Liver (tissue), 9 donors: ENCODE measurements around the gene TRIM15. TPM values are rescaled to one million over a fixed set of nuclear protein-coding genes. Genes with fewer than 3 reads are reported as not detected.

Experiments
- DNase-seq: peaks from one replicate; pipeline ENCODE4 v3.0.0-alpha.2; 2017; ENCODE audit warnings: low spot score
- H3K27ac ChIP-seq, 2 donors: one replicate each; pipeline ENCODE4 v1.7.0; 2013; ENCODE audit warnings: inconsistent platforms in 2 of 2, low read length in 2 of 2, control low read depth in 1 of 2, low read depth in 1 of 2, mild to moderate bottlenecking in 1 of 2
- H3K27me3 ChIP-seq, 4 donors: one replicate each; pipeline versions ENCODE4 v1.6.1 to v1.7.0; 2013; ENCODE audit warnings: low read length in 3 of 4, inconsistent platforms in 1 of 4, mild to moderate bottlenecking in 1 of 4, moderate library complexity in 1 of 4; ENCODE audit not compliant: control insufficient read depth in 4 of 4, insufficient read depth in 4 of 4
- H3K36me3 ChIP-seq, 4 donors: one replicate each; pipeline versions ENCODE4 v1.6.1 to v1.7.0; 2013; ENCODE audit warnings: low read length in 3 of 4, mild to moderate bottlenecking in 3 of 4, low read depth in 1 of 4, moderate library complexity in 1 of 4; ENCODE audit not compliant: control insufficient read depth in 4 of 4, insufficient read depth in 3 of 4
- H3K4me1 ChIP-seq, 4 donors: one replicate each; pipeline versions ENCODE4 v1.6.1 to v1.7.0; 2013; ENCODE audit warnings: low read length in 3 of 4, mild to moderate bottlenecking in 3 of 4, moderate library complexity in 1 of 4; ENCODE audit not compliant: control insufficient read depth in 4 of 4, insufficient read depth in 4 of 4
- H3K4me3 ChIP-seq, 3 donors: one replicate each; pipeline versions ENCODE4 v1.6.1 to v1.7.0; 2013; ENCODE audit warnings: low read length in 3 of 3, control low read depth in 1 of 3, low read depth in 1 of 3, mild to moderate bottlenecking in 1 of 3
- H3K9ac ChIP-seq, 2 donors: one replicate each; pipeline ENCODE4 v1.7.0; 2013; ENCODE audit warnings: low read length in 2 of 2, mild to moderate bottlenecking in 2 of 2, moderate library complexity in 2 of 2, control low read depth in 1 of 2, low read depth in 1 of 2
- H3K9me3 ChIP-seq, 4 donors: one replicate each; pipeline versions ENCODE4 v1.6.1 to v1.7.0; 2013; ENCODE audit warnings: low read length in 3 of 4; ENCODE audit not compliant: control insufficient read depth in 4 of 4
- ATF3 ChIP-seq: IDR thresholded peaks from 2 replicates; pipeline ENCODE4 v1.6.1; 2016; ENCODE audit warnings: antibody characterized with exemption
- CTCF ChIP-seq: fragments of 150-350 bp; IDR thresholded peaks from 2 replicates; pipeline ENCODE4 v1.5.1; 2017; ENCODE audit warnings: improper control_type of control experiment, low read depth, low read length; ENCODE audit not compliant: missing input control
- EGR1 ChIP-seq, 2 donors: IDR thresholded peaks; 2 replicates each; pipeline ENCODE4 v1.6.1; 2016 to 2018; ENCODE audit warnings: antibody characterized with exemption in 2 of 2, low read depth in 2 of 2
- FOXA1 ChIP-seq: IDR thresholded peaks from 2 replicates; pipeline ENCODE4 v1.6.1; 2016; ENCODE audit warnings: antibody characterized with exemption
- GABPA ChIP-seq, 2 donors: IDR thresholded peaks in 1 of 2; conservative IDR thresholded peaks in 1 of 2; 2 replicates each; pipeline ENCODE4 v1.6.1; 2016; ENCODE audit warnings: antibody characterized with exemption in 2 of 2, mild to moderate bottlenecking in 1 of 2, moderate library complexity in 1 of 2
- HNF4A ChIP-seq, 2 donors: conservative IDR thresholded peaks; 2 replicates each; pipeline ENCODE4 v1.6.1; 2016; ENCODE audit warnings: antibody characterized with exemption in 2 of 2, mild to moderate bottlenecking in 2 of 2
- HNF4G ChIP-seq: IDR thresholded peaks from 2 replicates; pipeline ENCODE4 v1.6.1; 2016; ENCODE audit warnings: antibody characterized with exemption
- MAX ChIP-seq: IDR thresholded peaks from 2 replicates; pipeline ENCODE4 v1.6.1; 2016; ENCODE audit warnings: antibody characterized with exemption
- NR2F2 ChIP-seq: IDR thresholded peaks from 2 replicates; pipeline ENCODE4 v1.6.1; 2016; ENCODE audit warnings: antibody characterized with exemption
- RAD21 ChIP-seq, 2 donors: IDR thresholded peaks; 2 replicates each; pipeline ENCODE4 v1.6.1; 2016; ENCODE audit warnings: antibody characterized with exemption in 2 of 2, mild to moderate bottlenecking in 2 of 2
- REST ChIP-seq: IDR thresholded peaks from 2 replicates; pipeline ENCODE4 v1.6.1; 2016; ENCODE audit warnings: antibody characterized with exemption, mild to moderate bottlenecking
- RXRA ChIP-seq, 2 donors: IDR thresholded peaks; 2 replicates each; pipeline ENCODE4 v1.6.1; 2017 to 2018; ENCODE audit warnings: antibody characterized with exemption in 2 of 2, mild to moderate bottlenecking in 1 of 2
- TAF1 ChIP-seq: conservative IDR thresholded peaks from 2 replicates; pipeline ENCODE4 v1.6.1; 2016; ENCODE audit warnings: antibody characterized with exemption, mild to moderate bottlenecking
- YY1 ChIP-seq: IDR thresholded peaks from 2 replicates; pipeline ENCODE4 v1.6.1; 2016; ENCODE audit warnings: antibody characterized with exemption, mild to moderate bottlenecking
- ZBTB33 ChIP-seq: IDR thresholded peaks from 2 replicates; pipeline ENCODE4 v1.6.1; 2016; ENCODE audit warnings: antibody characterized with exemption
- WGBS: extraction: QIAGEN DNeasy Blood & Tissue Kit; methylation state at CpG from one replicate; pipeline ENCODE4 v1.1.7; 2013; 5-methylcytosine and 5-hydroxymethylcytosine counted together
- polyA plus RNA-seq, 2 donors: library from polyadenylated mRNA; stranded (reverse) in 1 of 2; unstranded in 1 of 2; fragments of 200-250 nt in 1 of 2; fragments of >200 nt in 1 of 2; fragmentation: Nextera tagmentation in 1 of 2; extraction: Ambion mirVana in 1 of 2; gene quantifications; one replicate each; pipeline versions ENCODE4 v1.2.1 to v1.2.3, GENCODE V29; 2013 to 2015
- total RNA-seq, 2 donors: library from RNA; depleted of rRNA; stranded (reverse); fragments of >200 nt; gene quantifications; one replicate each; pipeline ENCODE4 v1.2.3, GENCODE V29; 2014
- donor health status: healthy.
- donor health status: healthy.
- donor health status: healthy.
- donor health status: healthy.
- donor health status: healthy.

The TRIM15 gene
- total and polyA plus RNA-seq, 4 donors: 1.6 to 2.8 (median 1.9) TPM

GRCh38 chr6:30142665-30143064 lies 20.7 kb upstream of the TRIM15 start (continued):
- no peak for TF ChIP-seq NR2F2
- TF ChIP-seq YY1: no peak

- H3K4me1 ChIP-seq: no peaks in the 10 kb centered on the region
- H3K27ac ChIP-seq: no peak overlapping the region
- H3K9me3 ChIP-seq: no peaks in the 10 kb centered on the region
- H3K9ac ChIP-seq: no peak overlapping the region
- TF ChIP-seq CTCF: no peak
- TF ChIP-seq ZBTB33: no peak
- no peak for TF ChIP-seq NR2F2
- TF ChIP-seq FOXA1: no peak
- TF ChIP-seq HNF4A (conservative IDR thresholded peaks at IDR 0.05): no peak
- TF ChIP-seq TAF1: no peak
- TF ChIP-seq ATF3: no peak
- no peak for TF ChIP-seq HNF4G
- no peak for TF ChIP-seq RAD21 (IDR thresholded peaks at IDR 0.05)
- TF ChIP-seq RXRA (IDR thresholded peaks at IDR 0.05): no peak
- no peak for TF ChIP-seq EGR1 (IDR thresholded peaks at IDR 0.05; ENCODE audit: low read depth in 2 of 2)
- TF ChIP-seq GABPA (IDR thresholded peaks at IDR 0.05 in 1 of 2, conservative IDR thresholded peaks at IDR 0.05 in 1 of 2): no peak
- no peak for TF ChIP-seq REST
- no peak for TF ChIP-seq YY1
- no peak overlapping the region for H3K4me3 ChIP-seq
- no peaks in the 10 kb centered on the region for H3K36me3 ChIP-seq
- WGBS: 62% methylated on average over 2 of the region's 2 CpGs
- DNase-seq: no peak
- peaks cover 0 to 8% (median 0%) of the 10 kb centered on the region in 4 donors for H3K27me3 ChIP-seq
Measured at GRCh38 chr6:30143780-30144179, 19.6 kb upstream of the TRIM15 start.

GRCh38 chr6:30144811-30145210 lies 18.5 kb upstream of the TRIM15 start:
- no peak overlapping the region for H3K27ac ChIP-seq
- DNase-seq: no peak
- TF ChIP-seq RAD21 (IDR thresholded peaks at IDR 0.05) (no peak), TAF1 (no peak), MAX (no peak)
- peaks cover 0 to 8% (median 0%) of the 10 kb centered on the region in 4 donors for H3K27me3 ChIP-seq
- no peaks in the 10 kb centered on the region for H3K36me3 ChIP-seq
- no peak overlapping the region for H3K4me3 ChIP-seq
- 62% methylated on average over 6 of the region's 6 CpGs for WGBS
- H3K4me1 ChIP-seq: no peaks in the 10 kb centered on the region
- no peaks in the 10 kb centered on the region for H3K9me3 ChIP-seq
- H3K9ac ChIP-seq: no peak overlapping the region
